ENCODE data around the gene RIPK3. TPM values are rescaled to one million over a fixed set of nuclear protein-coding genes. Genes with fewer than 3 reads are reported as not detected.

Gene RIPK3
- polyA plus RNA-seq, 2 of the 4 experiments (the other 2 are of a cell fraction): not detected

- POLR2A ChIA-PET: no interaction called here
- H3K4me2 ChIP-seq: no peak overlapping the region
- H3K4me3 ChIP-seq: no peak overlapping the region
- TF ChIP-seq RARB (CRISPR knock-in tag; IDR thresholded peaks at IDR 0.05): no peak
- TF ChIP-seq CTCF (IDR thresholded peaks at IDR 0.05): no peak
- TF ChIP-seq PHF8 (IDR thresholded peaks at IDR 0.05; ENCODE audit: borderline replicate concordance, low read depth): no peak
- TF ChIP-seq ZSCAN20 (CRISPR knock-in tag; IDR thresholded peaks at IDR 0.05): no peak
- no peak for TF ChIP-seq RFX5 (IDR thresholded peaks at IDR 0.05)
- TF ChIP-seq KDM1A (IDR thresholded peaks at IDR 0.05; ENCODE audit: low read depth): no peak
- TF ChIP-seq EP300 (IDR thresholded peaks at IDR 0.05): no peak
- no peak for TF ChIP-seq EHMT2 (IDR thresholded peaks at IDR 0.05; ENCODE audit: low read depth)
- TF ChIP-seq MAX (IDR thresholded peaks at IDR 0.05): no peak
- no peak for TF ChIP-seq SMC3 (IDR thresholded peaks at IDR 0.05)
- no peak for TF ChIP-seq TP53 (CRISPR knock-in tag; IDR thresholded peaks at IDR 0.05)
- TF ChIP-seq NPAS2 (CRISPR knock-in tag; IDR thresholded peaks at IDR 0.05; ENCODE audit: borderline replicate concordance): no peak
- no peak for TF ChIP-seq ELK1 (IDR thresholded peaks at IDR 0.05; ENCODE audit: low read depth, low read length)
- DNase-seq (ENCODE audit: low read depth in 1 of 2, low spot score in 1 of 2) (no peak), ATAC-seq (no peak; a peak in 1 of 6 replicates), FAIRE-seq (no peak)
- H3K4me1 ChIP-seq: no peaks in the 10 kb centered on the region
- WGBS (ENCODE audit: missing lambda C conversion rate): 37% methylated on average over 4 of the region's 4 CpGs
- CTCF ChIA-PET: interaction anchor here (2.5 to 2.9 kb wide), 2 partner anchors 47 to 51 kb away, joined by 9 to 14 read pairs; no protein-coding TSS in a partner anchor
- no peak overlapping the region for H3K27ac ChIP-seq
- H3K9me3 ChIP-seq: no peaks in the 10 kb centered on the region
Measured at GRCh38 chr14:24384169-24384568, 44.4 kb upstream of the RIPK3 start.

DNA sequence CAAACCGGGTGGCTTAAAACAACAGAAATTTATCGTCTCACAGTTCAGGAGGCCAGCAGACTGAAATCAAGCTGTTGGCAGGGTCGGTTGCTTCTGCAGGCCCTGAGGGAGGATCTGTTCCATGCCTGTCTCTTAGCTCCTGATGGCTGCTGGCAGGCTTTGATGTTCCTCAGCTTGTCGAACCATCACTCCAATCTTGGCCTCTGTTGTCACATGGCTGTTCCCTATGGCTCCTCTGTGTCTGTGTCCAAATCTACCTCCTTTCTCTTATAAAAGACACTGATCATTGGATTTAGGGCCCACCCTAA lies 42.2 kb upstream of the RIPK3 start:
- WGBS (ENCODE audit: missing lambda C conversion rate): 80% methylated on average over 4 of the region's 4 CpGs
- ChIA-PET CTCF (interaction anchor here (1.6 to 2.9 kb wide), 4 partner anchors 9 to 50 kb away, joined by 4 to 14 read pairs (median 7); no protein-coding TSS in a partner anchor), POLR2A (no interaction called here)
- H3K4me3 ChIP-seq: no peak overlapping the region
- no peak for ATAC-seq
- no peaks in the 10 kb centered on the region for H3K4me1 ChIP-seq
- TF ChIP-seq TFCP2L1 (CRISPR knock-in tag; IDR thresholded peaks at IDR 0.05): no peak
- DNase-seq (ENCODE audit: low read depth in 1 of 2, low spot score in 1 of 2): no peak
- no peak overlapping the region for H3K27ac ChIP-seq
- no peak for FAIRE-seq
- no peak overlapping the region for H3K4me2 ChIP-seq
- H3K9me3 ChIP-seq: no peaks in the 10 kb centered on the region

DNA sequence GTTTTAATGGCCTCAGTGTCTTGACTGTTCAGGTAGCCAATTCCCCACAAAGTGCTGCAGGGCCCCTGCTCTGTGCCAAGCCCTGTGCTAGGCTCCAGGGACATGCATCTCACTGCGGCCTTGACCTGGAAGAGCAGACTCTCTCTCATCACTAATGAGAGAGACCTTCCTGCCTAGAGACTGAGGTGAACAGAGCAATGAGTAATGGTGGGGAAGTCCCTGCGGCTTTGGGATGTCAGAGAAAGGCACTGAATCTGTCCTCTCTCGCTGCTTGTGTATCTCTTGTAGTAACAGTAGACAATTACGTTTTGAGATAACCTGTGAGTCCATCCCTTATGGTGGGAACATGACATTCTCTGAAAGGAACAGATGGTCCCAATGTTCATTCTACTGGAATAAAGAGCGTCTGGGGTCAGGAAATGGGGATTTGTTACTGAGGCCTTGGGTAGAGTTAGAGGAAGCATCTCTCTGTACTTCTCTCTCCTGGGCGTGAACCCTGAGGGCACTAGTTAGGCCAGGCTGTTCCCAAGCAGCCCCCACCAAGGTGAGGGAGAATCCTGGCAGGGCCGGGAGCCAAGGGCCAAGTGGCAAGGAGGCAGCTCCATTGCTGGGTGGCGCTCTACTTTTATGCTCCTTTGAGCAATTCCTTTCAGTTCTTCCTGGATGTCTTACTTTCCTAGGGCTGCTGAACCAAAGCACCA lies 41.7 kb upstream of the RIPK3 start:
- no peak overlapping the region for H3K4me3 ChIP-seq
- ChIA-PET CTCF (interaction anchor here (1.6 to 2.9 kb wide), 5 partner anchors 9 to 55 kb away, joined by 4 to 14 read pairs (median 9); no protein-coding TSS in a partner anchor), POLR2A (no interaction called here)
- WGBS (ENCODE audit: missing lambda C conversion rate): 78% methylated on average over 8 of the region's 8 CpGs
- ATAC-seq: no peak
- no peak for FAIRE-seq
- H3K27ac ChIP-seq: no peak overlapping the region
- no peak overlapping the region for H3K4me2 ChIP-seq
- no peaks in the 10 kb centered on the region for H3K9me3 ChIP-seq
- H3K4me1 ChIP-seq: no peaks in the 10 kb centered on the region
- DNase-seq (ENCODE audit: low read depth in 1 of 2, low spot score in 1 of 2): no peak
- TF ChIP-seq ZSCAN20 (CRISPR knock-in tag; IDR thresholded peaks at IDR 0.05) (no peak), PHF8 (IDR thresholded peaks at IDR 0.05; ENCODE audit: borderline replicate concordance, low read depth) (no peak), JUNB (IDR thresholded peaks at IDR 0.05) (no peak), RCOR1 (IDR thresholded peaks at IDR 0.05; ENCODE audit: low read depth, low read length) (no peak), EHF (CRISPR knock-in tag; IDR thresholded peaks at IDR 0.05) (no peak), BHLHE40 (IDR thresholded peaks at IDR 0.05; ENCODE audit: low read depth, low read length) (no peak), FOSB (CRISPR knock-in tag; IDR thresholded peaks at IDR 0.05) (no peak), NR3C1 (IDR thresholded peaks at IDR 0.05) (no peak), MAX (IDR thresholded peaks at IDR 0.05) (no peak), USF2 (IDR thresholded peaks at IDR 0.05) (no peak), HOXB5 (CRISPR knock-in tag; IDR thresholded peaks at IDR 0.05) (no peak), ZNF302 (CRISPR knock-in tag; IDR thresholded peaks at IDR 0.05) (no peak), KDM5A (IDR thresholded peaks at IDR 0.05) (no peak)
- TF ChIP-seq, protein P1, sequence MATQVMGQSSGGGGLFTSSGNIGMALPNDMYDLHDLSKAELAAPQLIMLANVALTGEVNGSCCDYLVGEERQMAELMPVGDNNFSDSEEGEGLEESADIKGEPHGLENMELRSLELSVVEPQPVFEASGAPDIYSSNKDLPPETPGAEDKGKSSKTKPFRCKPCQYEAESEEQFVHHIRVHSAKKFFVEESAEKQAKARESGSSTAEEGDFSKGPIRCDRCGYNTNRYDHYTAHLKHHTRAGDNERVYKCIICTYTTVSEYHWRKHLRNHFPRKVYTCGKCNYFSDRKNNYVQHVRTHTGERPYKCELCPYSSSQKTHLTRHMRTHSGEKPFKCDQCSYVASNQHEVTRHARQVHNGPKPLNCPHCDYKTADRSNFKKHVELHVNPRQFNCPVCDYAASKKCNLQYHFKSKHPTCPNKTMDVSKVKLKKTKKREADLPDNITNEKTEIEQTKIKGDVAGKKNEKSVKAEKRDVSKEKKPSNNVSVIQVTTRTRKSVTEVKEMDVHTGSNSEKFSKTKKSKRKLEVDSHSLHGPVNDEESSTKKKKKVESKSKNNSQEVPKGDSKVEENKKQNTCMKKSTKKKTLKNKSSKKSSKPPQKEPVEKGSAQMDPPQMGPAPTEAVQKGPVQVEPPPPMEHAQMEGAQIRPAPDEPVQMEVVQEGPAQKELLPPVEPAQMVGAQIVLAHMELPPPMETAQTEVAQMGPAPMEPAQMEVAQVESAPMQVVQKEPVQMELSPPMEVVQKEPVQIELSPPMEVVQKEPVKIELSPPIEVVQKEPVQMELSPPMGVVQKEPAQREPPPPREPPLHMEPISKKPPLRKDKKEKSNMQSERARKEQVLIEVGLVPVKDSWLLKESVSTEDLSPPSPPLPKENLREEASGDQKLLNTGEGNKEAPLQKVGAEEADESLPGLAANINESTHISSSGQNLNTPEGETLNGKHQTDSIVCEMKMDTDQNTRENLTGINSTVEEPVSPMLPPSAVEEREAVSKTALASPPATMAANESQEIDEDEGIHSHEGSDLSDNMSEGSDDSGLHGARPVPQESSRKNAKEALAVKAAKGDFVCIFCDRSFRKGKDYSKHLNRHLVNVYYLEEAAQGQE (IDR thresholded peaks at IDR 0.05): no peak
